B cell (primary cell): Measurements from ENCODE around the gene ANKRD13C. TPM values are rescaled to one million over a fixed set of nuclear protein-coding genes. Genes with fewer than 3 reads are reported as not detected.

Experiments
- ATAC-seq: fragments of 200-7000 bp; cut with Tn5 transposase; one replicate; pipeline ENCODE4 v1.10.0; 2021; ENCODE audit warnings: low read depth, mild to moderate bottlenecking, moderate number of reproducible peaks, moderate library complexity
- CTCF ChIA-PET: fragments of 350-600 bp; sonication (Branson Sonifier 250); formaldehyde crosslinking; loops from one replicate; lab custom pipeline; 2021; ENCODE audit warnings: antibody characterized with exemption, inconsistent platforms; lab: Charles Lee
- POLR2A ChIA-PET: fragments of 350-600 bp; sonication (Branson Sonifier 250); formaldehyde crosslinking; loops from one replicate; lab custom pipeline; 2021; ENCODE audit warnings: antibody characterized with exemption; lab: Charles Lee
- DNase-seq: peaks from one replicate; pipeline ENCODE4 v3.0.0; 2013
- H2AFZ ChIP-seq: 2 replicates; pipeline ENCODE4 v1.6.1; 2012; ENCODE audit warnings: mild to moderate bottlenecking, low read depth, low read length; ENCODE audit not compliant: insufficient read depth, poor library complexity, severe bottlenecking
- H3K27ac ChIP-seq, 2 donors: 1 replicate in 1 of 2; 2 replicates in 1 of 2; pipeline ENCODE4 v1.5.1; 2012 to 2013; ENCODE audit warnings: low read length in 2 of 2, mild to moderate bottlenecking in 2 of 2, moderate library complexity in 1 of 2
- H3K27me3 ChIP-seq, 4 experiments: fragments of 200-600 bp in 1 of 4; sonication (generic) in 1 of 4; replicated peaks in 1 of 4; 1 replicate in 2 of 4; 2 replicates in 2 of 4; pipeline versions ENCODE4 v1.6.1 to v1.7.0; 2013 to 2016; ENCODE audit warnings: low read length in 3 of 4, mild to moderate bottlenecking in 2 of 4, mixed read lengths in 1 of 4, moderate library complexity in 1 of 4; ENCODE audit not compliant: insufficient read depth in 4 of 4, control insufficient read depth in 3 of 4; ENCODE audit errors: control extremely low read depth in 1 of 4
- H3K36me3 ChIP-seq, 2 experiments: replicated peaks in 1 of 2; 1 replicate in 1 of 2; 2 replicates in 1 of 2; pipeline versions ENCODE4 v1.6.1 to v1.7.1; 2013; ENCODE audit warnings: low read length in 1 of 2; ENCODE audit not compliant: insufficient read depth in 2 of 2, control insufficient read depth in 1 of 2; ENCODE audit errors: control extremely low read depth in 1 of 2, extremely low read depth in 1 of 2
- H3K4me1 ChIP-seq, 2 donors: fragments of 200-600 bp in 1 of 2; sonication (generic) in 1 of 2; 1 replicate in 1 of 2; 2 replicates in 1 of 2; pipeline versions ENCODE4 v1.5.1 to v1.6.1; 2013 to 2017; ENCODE audit warnings: low read length in 2 of 2; ENCODE audit not compliant: control insufficient read depth in 2 of 2, insufficient read depth in 2 of 2
- H3K4me2 ChIP-seq: replicated peaks from 2 replicates; pipeline ENCODE3; 2012; ENCODE audit warnings: mild to moderate bottlenecking, low read depth, low read length; ENCODE audit not compliant: poor library complexity, severe bottlenecking
- H3K4me3 ChIP-seq, 5 experiments: fragments of 200-600 bp in 1 of 5; sonication (generic) in 1 of 5; 1 replicate in 3 of 5; 2 replicates in 2 of 5; pipeline versions ENCODE4 v1.5.1 to v1.7.0; 2011 to 2016; ENCODE audit warnings: low read length in 4 of 5, mild to moderate bottlenecking in 4 of 5, low read depth in 2 of 5, control low read depth in 1 of 5, moderate library complexity in 1 of 5; ENCODE audit not compliant: insufficient read depth in 1 of 5; ENCODE audit errors: control extremely low read depth in 1 of 5, extremely low read depth in 1 of 5
- H3K79me2 ChIP-seq: fragments of 200-600 bp; sonication (generic); one replicate; pipeline ENCODE4 v1.6.0; 2016; ENCODE audit warnings: low read length; ENCODE audit not compliant: control insufficient read depth, insufficient read depth
- H3K9ac ChIP-seq: fragments of 200-600 bp; sonication (generic); 2 replicates; pipeline ENCODE4 v1.6.1; 2017; ENCODE audit warnings: mild to moderate bottlenecking, low read length, moderate library complexity
- H3K9me3 ChIP-seq, 3 donors: one replicate each; pipeline versions ENCODE4 v1.6.1 to v1.7.1; 2013; ENCODE audit warnings: low read length in 2 of 3; ENCODE audit not compliant: control insufficient read depth in 2 of 3, insufficient read depth in 1 of 3; ENCODE audit errors: control extremely low read depth in 1 of 3
- H4K20me1 ChIP-seq: 2 replicates; pipeline ENCODE4 v1.6.0; 2012; ENCODE audit warnings: mild to moderate bottlenecking, low read length; ENCODE audit not compliant: insufficient read depth, control insufficient read depth, poor library complexity, severe bottlenecking
- H3K27ac Mint-ChIP-seq: one replicate; pipeline ENCODE4 v1.8.0; 2021; ENCODE audit warnings: mixed read lengths
- H3K27me3 Mint-ChIP-seq: one replicate; pipeline ENCODE4 v1.8.0; 2021; ENCODE audit warnings: mixed read lengths
- H3K4me1 Mint-ChIP-seq: one replicate; pipeline ENCODE4 v1.8.0; 2021; ENCODE audit warnings: mixed read lengths
- H3K4me3 Mint-ChIP-seq: one replicate; pipeline ENCODE4 v1.8.0; 2021; ENCODE audit warnings: mixed read lengths
- H3K9me3 Mint-ChIP-seq: one replicate; pipeline ENCODE4 v1.8.0; 2022; ENCODE audit warnings: mixed read lengths; ENCODE audit not compliant: insufficient read depth
- EZH2 ChIP-seq: IDR thresholded peaks from 2 replicates; pipeline ENCODE4 v1.6.1; 2012; ENCODE audit warnings: borderline replicate concordance, low read depth, mild to moderate bottlenecking, moderate library complexity, low read length; ENCODE audit not compliant: insufficient read depth, poor library complexity, severe bottlenecking
- WGBS: methylation state at CpG from one replicate; pipeline ENCODE4 v1.1.5; 2013; ENCODE audit warnings: missing lambda C conversion rate; ENCODE audit not compliant: insufficient coverage; 5-methylcytosine and 5-hydroxymethylcytosine counted together
- intact Hi-C: fragments of 100-400 bp; cut with micrococcal nuclease; formaldehyde crosslinking; loops from one replicate; pipeline ENCODE4 v1.10.0; 2022
- polyA plus RNA-seq: library from polyadenylated mRNA; depleted of rRNA; stranded (reverse); fragments of >200 nt; gene quantifications from 2 replicates; pipeline ENCODE4 v1.2.3, GENCODE V29; 2012
- total RNA-seq, 2 donors: library from RNA; stranded (reverse); fragments of 120-200 nt in 1 of 2; gene quantifications; 1 replicate in 1 of 2; 2 replicates in 1 of 2; pipeline versions ENCODE4 v1.2.3 to v1.2.4, GENCODE V29; 2013 to 2022
- TF ChIP-seq, protein P1 (sequence below): fragments of 200-600 bp; IDR thresholded peaks from one replicate; pipeline ENCODE4 v1.8.0; 2022; ENCODE audit warnings: antibody characterized with exemption, mild to moderate bottlenecking

Gene ANKRD13C
- total and polyA plus RNA-seq, 2 donors (not counting 1 experiment from before 2014, with no cell fraction given): 7.9 to 29.9 TPM

DNA sequence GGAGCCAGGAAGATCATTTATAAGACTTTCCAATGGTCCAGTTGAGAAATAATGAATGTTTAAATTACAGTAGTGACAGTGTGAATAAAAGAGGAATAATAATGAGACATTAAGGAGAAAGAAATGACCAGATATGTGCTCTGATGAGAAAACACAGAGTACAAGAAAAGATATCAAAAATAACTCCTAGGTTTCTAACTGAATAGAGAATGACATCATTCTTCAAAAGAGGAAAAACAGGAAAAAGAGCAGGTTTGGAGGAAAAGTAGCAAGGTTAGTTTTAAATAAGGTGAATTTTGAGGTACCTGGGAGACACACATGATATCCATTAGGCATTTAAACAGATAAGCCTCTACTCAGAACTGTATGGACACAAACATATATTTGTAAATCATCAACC lies 55.0 kb downstream of the ANKRD13C start:
- Mint-ChIP-seq H3K4me1 (peaks cover 4% of the 10 kb centered on the region), H3K27ac (no peak overlapping the region), H3K27me3 (no peaks in the 10 kb centered on the region), H3K9me3 (no peaks in the 10 kb centered on the region), H3K4me3 (no peak overlapping the region)
- TF ChIP-seq EZH2: no peak
- TF ChIP-seq, protein P1, sequence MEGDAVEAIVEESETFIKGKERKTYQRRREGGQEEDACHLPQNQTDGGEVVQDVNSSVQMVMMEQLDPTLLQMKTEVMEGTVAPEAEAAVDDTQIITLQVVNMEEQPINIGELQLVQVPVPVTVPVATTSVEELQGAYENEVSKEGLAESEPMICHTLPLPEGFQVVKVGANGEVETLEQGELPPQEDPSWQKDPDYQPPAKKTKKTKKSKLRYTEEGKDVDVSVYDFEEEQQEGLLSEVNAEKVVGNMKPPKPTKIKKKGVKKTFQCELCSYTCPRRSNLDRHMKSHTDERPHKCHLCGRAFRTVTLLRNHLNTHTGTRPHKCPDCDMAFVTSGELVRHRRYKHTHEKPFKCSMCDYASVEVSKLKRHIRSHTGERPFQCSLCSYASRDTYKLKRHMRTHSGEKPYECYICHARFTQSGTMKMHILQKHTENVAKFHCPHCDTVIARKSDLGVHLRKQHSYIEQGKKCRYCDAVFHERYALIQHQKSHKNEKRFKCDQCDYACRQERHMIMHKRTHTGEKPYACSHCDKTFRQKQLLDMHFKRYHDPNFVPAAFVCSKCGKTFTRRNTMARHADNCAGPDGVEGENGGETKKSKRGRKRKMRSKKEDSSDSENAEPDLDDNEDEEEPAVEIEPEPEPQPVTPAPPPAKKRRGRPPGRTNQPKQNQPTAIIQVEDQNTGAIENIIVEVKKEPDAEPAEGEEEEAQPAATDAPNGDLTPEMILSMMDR: no peak
- Histone ChIP-seq H3K9me3 (no peaks in the 10 kb centered on the region), H3K4me3 (no peak overlapping the region), H3K4me1 (no peaks in the 10 kb centered on the region), H3K9ac (no peak overlapping the region), H3K27ac (no peak overlapping the region), H3K27me3 (no peaks in the 10 kb centered on the region), H2AFZ (no peak overlapping the region), H3K4me2 (no peak overlapping the region), H4K20me1 (no peaks in the 10 kb centered on the region), H3K79me2 (no peaks in the 10 kb centered on the region), H3K36me3 (peaks cover 13 to 39% of the 10 kb centered on the region in 2 experiments)
- POLR2A ChIA-PET: no interaction called here
- CTCF ChIA-PET: no interaction called here
- ATAC-seq (no peak), DNase-seq (no peak)
- intact Hi-C loops: no loop called here

- POLR2A ChIA-PET: no interaction called here
- H3K9me3 Mint-ChIP-seq: no peaks in the 10 kb centered on the region
- intact Hi-C loops: no loop called here
- WGBS: no CpG with 5 or more reads among the region's 4 CpGs
- Histone ChIP-seq H3K4me3 (no peak overlapping the region), H2AFZ (no peak overlapping the region), H3K27me3 (no peaks in the 10 kb centered on the region), H3K9ac (no peak overlapping the region), H4K20me1 (no peaks in the 10 kb centered on the region), H3K27ac (no peak overlapping the region), H3K36me3 (peaks cover 13 to 61% of the 10 kb centered on the region in 2 experiments), H3K79me2 (no peaks in the 10 kb centered on the region), H3K9me3 (no peaks in the 10 kb centered on the region), H3K4me1 (peaks cover 5% of the 10 kb centered on the region in 2 donors), H3K4me2 (no peak overlapping the region)
- H3K27me3 Mint-ChIP-seq: no peaks in the 10 kb centered on the region
- ATAC-seq (no peak), DNase-seq (no peak)
- TF ChIP-seq, protein P1: no peak
- no peak for TF ChIP-seq EZH2
- CTCF ChIA-PET: no interaction called here
- peaks cover 14% of the 10 kb centered on the region for H3K4me1 Mint-ChIP-seq
- H3K27ac Mint-ChIP-seq: no peak overlapping the region
- H3K4me3 Mint-ChIP-seq: no peak overlapping the region
Observed at GRCh38 chr1:70295749-70296148, 58.8 kb downstream of the ANKRD13C start.
